HepG2 (cell line): ENCODE data around the gene CDCP1.

ENCODE experiments used
- ETV6 ChIP-seq: sonication (generic); formaldehyde crosslinking; conservative IDR thresholded peaks from 2 replicates; pipeline ENCODE4 v1.4.0; 2020; ENCODE audit warnings: missing genetic modification reagents
- GMEB2 ChIP-seq: IDR thresholded peaks from 2 replicates; pipeline ENCODE4 v1.6.1; 2016; ENCODE audit warnings: missing biosample characterization, missing genetic modification reagents, low read depth
- MZF1 ChIP-seq: sonication (generic); formaldehyde crosslinking; IDR thresholded peaks from 2 replicates; pipeline ENCODE4 v1.8.1; 2023; ENCODE audit warnings: mild to moderate bottlenecking, missing genetic modification reagents, borderline replicate concordance
- NR2F6 ChIP-seq, 2 experiments: IDR thresholded peaks; 2 replicates each; pipeline ENCODE4 v1.6.1; 2016; ENCODE audit warnings: antibody characterized with exemption in 1 of 2, mild to moderate bottlenecking in 1 of 2
- RFX1 ChIP-seq: fragments of 450-650 bp; IDR thresholded peaks from 2 replicates; pipeline ENCODE4 v1.6.1; 2017
- RXRA ChIP-seq: sonication (generic); formaldehyde crosslinking; IDR thresholded peaks from 2 replicates; pipeline ENCODE4 v1.5.1; 2020; ENCODE audit warnings: missing genetic modification reagents
- SRF ChIP-seq: IDR thresholded peaks from 2 replicates; pipeline ENCODE4 v1.6.1; 2011; ENCODE audit warnings: mild to moderate bottlenecking, low read depth, low read length, moderate library complexity
- ZNF350 ChIP-seq: sonication (generic); formaldehyde crosslinking; IDR thresholded peaks from 2 replicates; pipeline ENCODE4 v1.4.0; 2020; ENCODE audit warnings: mild to moderate bottlenecking, low read depth, missing genetic modification reagents, borderline replicate concordance
- ZNF354B ChIP-seq: sonication (generic); formaldehyde crosslinking; IDR thresholded peaks from 2 replicates; pipeline ENCODE4 v1.8.0; 2022; ENCODE audit warnings: mild to moderate bottlenecking, missing genetic modification reagents

DNA sequence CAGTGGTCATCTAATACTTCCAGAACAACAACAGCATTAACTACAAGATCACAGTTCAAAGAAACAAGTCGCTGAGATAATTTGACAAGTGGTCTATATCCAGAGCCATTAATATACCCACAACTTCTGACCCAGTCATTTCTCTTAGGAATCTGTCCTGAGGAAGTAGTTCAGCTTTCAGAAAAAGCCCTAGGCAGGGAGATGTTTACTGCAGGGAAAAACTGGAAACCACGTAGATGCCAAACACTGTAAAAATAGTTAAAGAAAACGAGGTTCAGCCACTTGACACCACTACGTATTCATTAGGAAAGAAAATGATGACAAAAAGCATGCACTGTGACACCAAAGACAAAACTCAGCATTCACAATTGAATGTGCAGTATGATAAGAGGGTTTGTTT is 22.3 kb upstream of the CDCP1 start:
- TF ChIP-seq ZNF354B (no peak), SRF (no peak), RFX1 (no peak), NR2F6 (IDR thresholded peaks at IDR 0.05) (no peak), NR2F6 (CRISPR knock-in tag; IDR thresholded peaks at IDR 0.05) (no peak), RXRA (no peak), MZF1 (no peak), GMEB2 (CRISPR knock-in tag) (no peak), ZNF350 (CRISPR knock-in tag) (no peak), ETV6 (no peak)
